NAMALWA (cell line): ENCODE results near the gene SCN2B.
A peak's percentile ranks its signal among the peaks of the same experiment; 100 is the strongest.
"Not testable (repeated sequence)": the region's sequence is repeated elsewhere in the genome, so short reads cannot be mapped to it uniquely, and the experiment has no call there.

ENCODE experiments used
- DNase-seq: peaks from one replicate; pipeline ENCODE4 v3.0.0-alpha.2; 2015; ENCODE audit warnings: low spot score

SCN2B gene

GRCh38 chr11:118206391-118207031 is 30.1 kb upstream of the SCN2B start:
- DNase-seq: peak; percentile 40

DNA sequence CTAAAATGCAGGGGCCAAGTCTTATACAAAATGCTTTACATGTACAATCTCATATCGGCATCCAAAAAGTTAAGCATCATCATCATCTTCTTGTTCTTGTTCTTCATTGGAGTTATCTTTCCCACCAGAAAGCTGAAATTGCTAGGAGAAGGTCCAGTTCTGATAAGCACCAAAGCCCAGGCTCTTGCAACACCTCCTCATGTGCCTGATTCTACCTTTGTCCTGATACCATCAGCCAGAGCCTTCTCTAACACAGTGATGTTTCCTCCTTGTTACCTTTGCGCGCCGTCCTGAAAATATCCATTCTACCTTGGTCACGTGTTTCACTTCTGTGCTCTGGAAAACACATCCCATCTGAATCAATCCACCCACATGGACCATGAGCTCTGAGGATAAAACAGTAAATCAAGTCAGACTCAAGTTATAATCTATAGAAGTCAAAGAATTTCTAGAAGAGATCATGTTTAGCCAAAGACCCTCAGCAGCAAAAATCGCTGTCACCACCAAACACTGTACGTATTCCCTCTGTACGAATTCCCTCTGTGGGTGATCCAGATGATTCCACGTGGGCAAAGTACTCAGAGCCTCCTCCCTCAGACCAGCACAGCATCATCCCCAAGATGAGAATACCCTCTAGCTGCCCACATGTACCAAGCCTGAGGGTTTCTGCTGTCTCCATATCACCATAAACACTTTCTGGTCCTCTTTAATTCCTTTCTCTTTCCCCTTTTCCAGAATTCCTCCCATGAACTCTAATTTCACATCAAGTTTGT is 29.4 kb upstream of the SCN2B start:
- DNase-seq: no peak

- DNase-seq: no peak
Measured at GRCh38 chr11:118202599-118203422, 26.4 kb upstream of the SCN2B start.

DNA sequence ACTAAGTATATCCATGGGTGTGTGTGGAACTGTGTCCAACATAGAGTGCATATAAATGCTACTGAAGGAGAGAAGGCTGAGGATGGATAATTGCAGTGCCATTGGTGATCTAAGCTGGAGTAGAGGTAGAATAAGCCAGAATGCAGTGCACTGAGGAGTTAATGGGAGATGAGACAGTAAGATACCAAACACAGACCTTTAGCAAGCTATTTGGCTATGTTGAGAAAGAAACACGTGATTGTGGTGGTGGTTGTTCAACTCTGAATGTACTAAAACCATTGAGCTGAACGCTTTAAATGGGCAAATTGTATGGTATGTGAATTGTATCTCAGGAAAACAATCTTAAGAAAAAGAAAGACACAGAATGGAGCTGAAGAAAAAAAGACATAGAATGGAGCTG is 25.5 kb upstream of the SCN2B start:
- no peak for DNase-seq

DNA sequence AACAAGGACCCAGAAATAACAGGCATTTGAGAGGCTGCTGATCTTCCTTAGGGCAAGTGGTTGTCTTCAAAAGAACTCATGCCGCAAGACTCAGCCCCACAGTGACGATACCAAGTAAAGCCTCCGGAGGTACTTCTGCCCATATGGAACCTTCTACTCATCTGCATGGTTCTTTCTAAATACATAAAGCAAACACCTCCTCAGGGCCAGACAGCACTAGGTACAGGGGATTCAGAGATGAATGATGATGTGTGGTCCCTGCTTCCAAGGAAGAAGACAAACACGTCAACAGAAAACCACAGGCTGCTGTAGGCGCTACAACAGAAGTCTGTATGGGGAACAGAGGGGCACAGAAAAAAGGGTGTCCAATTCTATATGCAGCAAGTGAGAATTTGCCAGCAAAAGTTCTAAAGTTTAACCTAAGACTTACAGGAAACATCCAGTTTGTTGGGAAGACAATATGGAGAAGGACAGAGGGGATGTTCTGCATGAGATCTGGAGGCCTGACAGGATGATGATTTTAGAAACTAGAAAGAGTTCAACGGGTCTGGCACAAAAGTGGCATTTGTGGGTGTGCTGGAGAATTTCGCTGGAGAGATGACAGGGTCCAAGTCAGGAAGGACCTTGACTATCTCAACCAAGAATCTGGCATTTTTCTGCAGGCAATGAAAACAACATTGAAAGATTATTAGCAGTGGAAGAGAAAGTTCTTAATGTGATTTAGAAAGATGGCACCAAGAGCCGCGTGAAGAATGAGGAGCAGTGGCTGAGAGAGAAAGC is 24.7 kb upstream of the SCN2B start:
- DNase-seq: no peak

- DNase-seq: no peak
Measured at GRCh38 chr11:118200497-118200896, 24.1 kb upstream of the SCN2B start.

DNA sequence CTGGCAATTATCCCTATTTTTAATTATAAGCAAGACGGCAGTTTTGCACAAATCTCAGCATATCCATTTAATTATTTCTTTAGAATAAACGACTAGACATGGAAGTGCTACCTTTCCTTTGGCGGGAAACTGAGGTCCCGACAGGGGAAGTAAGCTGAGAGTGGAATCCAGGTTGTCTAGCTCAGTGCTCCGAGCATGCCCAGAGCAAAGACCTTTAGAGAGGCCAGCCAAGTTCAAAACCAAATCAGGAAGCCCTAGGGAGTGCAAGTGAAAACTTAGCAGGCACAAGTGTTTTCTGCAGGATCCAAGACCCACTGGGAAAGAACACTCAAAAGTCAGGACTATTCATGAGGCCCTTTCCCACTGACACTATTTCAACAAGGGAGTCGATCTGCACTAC is 22.7 kb upstream of the SCN2B start:
- no peak for DNase-seq

GRCh38 chr11:118198370-118198769 is 21.9 kb upstream of the SCN2B start:
- DNase-seq: peak; percentile 81

GRCh38 chr11:118194835-118195627 is 18.6 kb upstream of the SCN2B start:
- no peak for DNase-seq

GRCh38 chr11:118193910-118194566 is 17.6 kb upstream of the SCN2B start:
- DNase-seq: no peak

DNA sequence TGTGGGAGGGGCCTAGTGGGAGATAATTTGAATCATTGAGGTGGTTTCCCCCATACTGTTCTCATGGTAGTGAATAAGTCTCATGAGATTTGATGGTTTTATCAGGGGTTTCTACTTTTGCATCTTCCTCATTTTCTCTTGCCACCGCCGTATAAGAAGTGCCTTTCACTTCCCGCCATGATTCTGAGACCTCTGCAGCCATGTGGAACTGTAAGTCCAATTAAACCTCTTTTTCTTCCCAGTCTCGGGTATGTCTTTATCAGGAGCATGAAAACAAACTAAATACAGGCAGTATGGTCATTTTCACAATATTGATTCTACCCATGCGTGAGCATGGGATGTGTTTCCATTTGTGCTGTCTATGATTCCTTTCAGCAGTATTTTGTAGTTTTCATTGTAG is 16.4 kb upstream of the SCN2B start:
- not testable (repeated sequence) for DNase-seq

DNA sequence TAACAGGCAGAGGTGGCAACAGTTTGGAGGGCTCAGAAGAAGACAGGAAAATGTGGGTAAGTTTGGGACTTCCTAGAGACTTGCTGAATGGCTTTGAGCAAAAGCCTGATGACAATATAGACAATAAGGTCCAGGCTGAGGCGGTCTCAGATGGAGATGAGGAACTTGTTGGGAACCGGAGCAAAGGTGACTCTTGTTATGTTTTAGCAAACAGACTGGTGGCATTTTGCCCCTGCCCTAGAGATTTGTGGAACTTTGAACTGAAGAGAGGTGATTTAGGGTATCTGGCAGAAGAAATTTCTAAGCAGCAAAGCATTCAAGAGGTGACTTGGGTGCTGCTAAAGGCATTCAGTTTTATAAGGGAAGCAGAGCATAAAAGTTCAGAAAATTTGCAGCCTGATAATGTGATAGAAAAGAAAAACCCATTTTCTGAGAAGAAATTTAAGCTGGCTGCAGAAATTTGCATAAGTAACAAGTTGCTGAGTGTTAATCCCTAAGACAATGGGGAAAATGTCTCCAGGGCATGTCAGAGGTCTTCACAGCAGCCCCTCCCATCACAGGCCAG is 14.6 kb upstream of the SCN2B start:
- DNase-seq: not testable (repeated sequence)

- DNase-seq: no peak
Measured at GRCh38 chr11:118186346-118187107, 10.1 kb upstream of the SCN2B start.

DNA sequence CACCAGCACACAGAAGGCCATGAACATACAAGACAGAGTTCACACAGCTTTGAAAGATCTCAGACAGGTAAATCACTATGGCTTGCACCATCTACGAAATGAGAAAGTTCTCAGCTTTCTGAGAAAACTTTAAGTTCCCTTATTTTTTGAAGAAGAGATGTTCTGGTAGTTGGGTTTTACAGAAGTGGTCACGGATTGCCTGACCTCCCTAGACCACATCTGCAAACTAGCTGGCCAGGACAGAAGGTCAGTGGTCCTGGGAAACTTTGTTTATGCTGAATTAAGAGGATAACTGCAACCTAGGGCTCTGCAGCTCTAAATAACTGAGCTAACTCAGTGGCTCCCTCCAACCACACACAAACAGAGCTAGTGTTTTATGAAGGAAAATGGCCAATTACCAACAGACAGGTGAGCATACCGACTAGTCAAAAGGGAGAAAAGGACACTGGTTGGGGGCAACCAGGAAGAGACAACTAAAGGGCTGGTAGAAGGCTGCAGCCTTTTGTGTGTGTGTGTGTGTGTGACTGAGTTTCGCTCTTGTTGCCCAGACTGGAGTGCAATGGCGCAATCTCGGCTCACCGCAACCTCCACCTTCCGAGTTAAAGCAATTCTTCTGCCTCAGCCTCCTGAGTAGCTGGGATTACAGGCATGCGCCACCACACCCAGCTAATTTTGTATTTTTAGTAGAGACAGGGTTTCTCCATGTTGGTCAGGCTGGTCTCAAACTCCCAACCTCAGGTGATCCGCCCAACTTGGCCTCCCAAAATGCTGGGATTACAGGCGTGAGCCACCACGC is 8.5 kb upstream of the SCN2B start:
- DNase-seq: no peak

DNA sequence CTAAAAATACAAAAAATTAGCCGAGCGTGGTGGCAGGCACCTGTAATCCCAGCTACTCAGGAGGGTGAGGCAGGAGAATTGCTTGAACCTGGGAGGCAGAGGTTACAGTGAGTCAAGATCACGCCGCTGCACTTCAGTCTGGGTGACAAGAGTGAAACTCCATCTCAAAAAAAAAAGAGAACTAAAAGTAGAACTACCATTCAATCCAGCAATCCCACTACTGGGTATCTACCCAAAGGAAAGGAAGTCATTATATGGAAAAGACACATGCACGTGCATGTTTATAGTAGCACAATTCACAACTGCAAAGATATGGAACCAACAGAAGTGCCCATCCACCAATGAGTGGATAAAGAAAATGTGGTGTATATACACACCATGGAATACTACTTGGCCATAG is 7.3 kb upstream of the SCN2B start:
- not testable (repeated sequence) for DNase-seq

DNA sequence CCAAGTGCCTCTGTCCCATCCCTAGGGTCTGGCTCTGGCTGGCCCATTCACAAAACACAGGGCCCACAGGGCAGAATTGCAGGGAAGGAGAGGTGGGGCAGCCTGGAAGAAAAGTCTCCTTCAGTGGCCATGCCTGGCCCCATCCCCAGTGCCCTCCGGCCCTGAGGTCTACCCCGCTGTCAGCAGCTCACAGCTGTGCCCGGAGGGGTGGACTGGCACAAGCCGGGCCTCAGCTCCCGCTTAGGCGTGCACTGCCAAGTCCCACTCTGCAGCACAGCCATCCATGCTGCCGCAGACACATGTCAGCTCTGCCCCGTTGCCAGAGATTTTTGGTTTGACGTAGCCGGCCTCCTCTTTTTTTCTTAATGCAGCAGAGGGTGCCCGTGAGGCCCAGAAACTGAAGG is 3.9 kb upstream of the SCN2B start:
- peak; percentile 78 for DNase-seq

DNA sequence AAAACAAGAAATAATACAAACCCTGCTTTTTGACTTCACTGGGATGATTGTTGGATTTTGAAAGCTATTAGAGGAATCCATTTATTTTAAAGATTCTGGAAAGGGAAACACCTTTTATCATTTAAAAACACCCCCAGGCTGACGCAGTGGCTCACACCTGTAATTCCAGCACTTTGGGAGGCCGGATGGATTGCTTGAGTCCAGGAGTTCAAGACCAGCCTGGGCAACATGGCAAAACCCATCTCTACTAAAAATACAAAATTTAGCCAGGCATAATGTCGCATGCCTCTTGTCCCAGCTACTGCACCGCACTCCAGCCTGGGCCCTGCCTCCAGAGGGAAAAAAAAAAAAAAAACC is 317 bp upstream of the SCN2B start:
- no peak for DNase-seq

DNA sequence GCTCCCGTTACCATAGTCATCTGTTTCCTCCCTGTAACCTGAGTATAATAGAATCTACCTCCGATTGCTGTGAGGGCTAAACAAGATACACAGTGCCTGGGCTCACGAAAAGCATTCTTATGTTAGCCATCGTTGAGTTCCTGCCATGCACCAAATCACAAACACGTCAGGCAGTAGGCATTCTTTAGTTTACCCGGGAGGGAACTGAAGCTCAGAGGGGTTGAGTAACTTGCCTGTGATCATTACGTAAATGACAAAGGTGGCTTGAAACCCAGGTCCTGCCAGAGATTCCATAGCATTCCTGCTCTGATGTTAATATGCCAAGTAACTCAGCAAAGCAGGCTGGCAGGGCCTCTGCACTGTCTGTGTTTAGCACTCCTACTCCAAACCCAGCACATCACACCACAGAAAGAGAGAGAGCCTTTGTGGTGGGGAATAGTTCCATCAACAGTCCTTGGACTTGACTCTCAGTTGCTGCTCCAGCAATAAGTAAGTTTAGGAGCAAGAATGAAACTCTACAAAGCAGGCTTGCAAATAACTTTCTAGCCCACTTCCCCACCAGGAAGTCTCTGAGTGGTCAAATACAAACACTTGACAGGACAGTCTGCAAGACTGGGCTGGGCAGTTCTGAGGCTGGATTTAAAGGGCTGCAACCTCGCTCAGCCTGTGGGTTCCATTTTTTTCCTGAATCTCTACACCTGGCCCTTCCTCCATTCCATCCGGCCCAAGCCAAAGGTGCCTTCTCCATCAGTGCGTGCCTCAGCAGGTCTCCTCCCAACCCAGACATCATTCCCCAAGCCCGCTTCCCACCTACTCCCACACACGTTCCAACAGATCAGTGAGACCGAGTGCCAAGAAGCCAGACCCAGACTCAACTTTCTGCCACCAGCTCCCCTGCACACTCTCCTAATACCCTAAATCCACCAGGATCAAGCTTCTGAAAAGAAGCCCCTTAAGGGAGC is 1.1 kb downstream of the SCN2B start:
- no peak for DNase-seq
